ENCODE data around the gene TMA7.

TMA7 gene

GRCh38 chr3:48439820-48440589, at the start of gene TMA7, which contains the start of gene CCDC51:
Gene TMA7, plus strand, starts transcription at chr3:48440257. Its CDS starts 40 bp downstream, at chr3:48440297.
Gene CCDC51, minus strand, starts transcription at chr3:48440119. Its CDS starts 4,991 bp downstream, at chr3:48435128.
- 0 out of 2 replicates have a peak, but pooled peaks have one; percentile 3 for TF ChIP-seq CTCF (IDR thresholded peaks at IDR 0.05; ENCODE audit: borderline replicate concordance, insufficient read depth, low read depth, low read length)

GRCh38 chr3:48394391-48394790, 45.7 kb upstream of the TMA7 start:
- H3K4me3 ChIP-seq (ENCODE audit: low read depth, low read length), result no peak overlapping the region
- TF ChIP-seq CTCF (IDR thresholded peaks at IDR 0.05; ENCODE audit: borderline replicate concordance, insufficient read depth, low read depth, low read length), result no peak

More at GRCh38 chr3:48439820-48440589, at the start of gene TMA7, which contains the start of gene CCDC51:
- peak within 1 kb of the TSS; percentile 74 for H3K4me3 ChIP-seq (ENCODE audit: low read depth, low read length)

- TF ChIP-seq CTCF (IDR thresholded peaks at IDR 0.05; ENCODE audit: borderline replicate concordance, insufficient read depth, low read depth, low read length), result no peak
- H3K4me3 ChIP-seq (ENCODE audit: low read depth, low read length), result no peak overlapping the region
Observed at GRCh38 chr3:48395714-48396113, 44.3 kb upstream of the TMA7 start.

- no peak overlapping the region for H3K4me3 ChIP-seq (ENCODE audit: low read depth, low read length)
- no peak for TF ChIP-seq CTCF (IDR thresholded peaks at IDR 0.05; ENCODE audit: borderline replicate concordance, insufficient read depth, low read depth, low read length)
Observed at GRCh38 chr3:48397767-48398681, 42.0 kb upstream of the TMA7 start.

- no peak overlapping the region for H3K4me3 ChIP-seq (ENCODE audit: low read depth, low read length)
- TF ChIP-seq CTCF (IDR thresholded peaks at IDR 0.05; ENCODE audit: borderline replicate concordance, insufficient read depth, low read depth, low read length), result no peak
Observed at GRCh38 chr3:48398701-48399386, 41.2 kb upstream of the TMA7 start.

GRCh38 chr3:48399387-48400172, 40.5 kb upstream of the TMA7 start:
- H3K4me3 ChIP-seq (ENCODE audit: low read depth, low read length), result no peak overlapping the region
- TF ChIP-seq CTCF (IDR thresholded peaks at IDR 0.05; ENCODE audit: borderline replicate concordance, insufficient read depth, low read depth, low read length), result no peak

Measured in GM12875 (cell line).